ENCODE results near the gene KRAS.
A peak's percentile ranks its signal among the peaks of the same experiment; 100 is the strongest.

KRAS gene

GRCh38 chr12:25271486-25272098 lies 20.9 kb upstream of the KRAS start:
- Mint-ChIP-seq H3K27me3 (no peaks in the 10 kb centered on the region), H3K9me3 (no peaks in the 10 kb centered on the region), H3K36me3 (ENCODE audit: insufficient read depth) (no peaks in the 10 kb centered on the region), H3K4me1 (no peaks in the 10 kb centered on the region), H3K4me3 (no peak overlapping the region), H3K27ac (ENCODE audit: low read depth) (no peak overlapping the region)
- ATAC-seq (replicated peaks; ENCODE audit: extremely low read depth, poor library complexity, severe bottlenecking) (no peak), DNase-seq (ENCODE audit: low spot score in 2 of 2) (no peak)

GRCh38 chr12:25269701-25270100 lies 19.0 kb upstream of the KRAS start:
- Mint-ChIP-seq H3K36me3 (ENCODE audit: insufficient read depth) (no peaks in the 10 kb centered on the region), H3K4me3 (no peak overlapping the region), H3K9me3 (no peaks in the 10 kb centered on the region), H3K27ac (ENCODE audit: low read depth) (no peak overlapping the region), H3K4me1 (no peaks in the 10 kb centered on the region), H3K27me3 (no peaks in the 10 kb centered on the region)
- DNase-seq (ENCODE audit: low spot score in 2 of 2) (no peak), ATAC-seq (replicated peaks; ENCODE audit: extremely low read depth, poor library complexity, severe bottlenecking) (no peak)

- no peak for ATAC-seq (replicated peaks; ENCODE audit: extremely low read depth, poor library complexity, severe bottlenecking)
- DNase-seq (ENCODE audit: low spot score in 2 of 2) = no peak
- H3K36me3 Mint-ChIP-seq (ENCODE audit: insufficient read depth) = no peaks in the 10 kb centered on the region
Observed at GRCh38 chr12:25266497-25266896, 15.8 kb upstream of the KRAS start.

GRCh38 chr12:25264862-25265261 lies 14.1 kb upstream of the KRAS start:
- no peaks in the 10 kb centered on the region for H3K4me1 Mint-ChIP-seq

More at GRCh38 chr12:25266497-25266896, 15.8 kb upstream of the KRAS start:
- Mint-ChIP-seq H3K27ac (ENCODE audit: low read depth) (no peak overlapping the region), H3K27me3 (no peaks in the 10 kb centered on the region), H3K9me3 (no peaks in the 10 kb centered on the region), H3K4me1 (no peaks in the 10 kb centered on the region), H3K4me3 (no peak overlapping the region)

GRCh38 chr12:25264114-25264513 lies 13.4 kb upstream of the KRAS start:
- Mint-ChIP-seq H3K4me3 (no peak overlapping the region), H3K36me3 (ENCODE audit: insufficient read depth) (peaks cover 2% of the 10 kb centered on the region), H3K27me3 (peaks cover 13% of the 10 kb centered on the region), H3K27ac (ENCODE audit: low read depth) (no peak overlapping the region), H3K4me1 (no peaks in the 10 kb centered on the region), H3K9me3 (no peaks in the 10 kb centered on the region)
- ATAC-seq (replicated peaks; ENCODE audit: extremely low read depth, poor library complexity, severe bottlenecking) (no peak), DNase-seq (ENCODE audit: low spot score in 2 of 2) (no peak)

More at GRCh38 chr12:25264862-25265261, 14.1 kb upstream of the KRAS start:
- Mint-ChIP-seq H3K27ac (ENCODE audit: low read depth) (no peak overlapping the region), H3K27me3 (peaks cover 12% of the 10 kb centered on the region), H3K4me3 (no peak overlapping the region), H3K36me3 (ENCODE audit: insufficient read depth) (peaks cover 2% of the 10 kb centered on the region), H3K9me3 (no peaks in the 10 kb centered on the region)
- no peak for ATAC-seq (replicated peaks; ENCODE audit: extremely low read depth, poor library complexity, severe bottlenecking)
- DNase-seq (ENCODE audit: low spot score in 2 of 2) = no peak

GRCh38 chr12:25263594-25263993 lies 12.9 kb upstream of the KRAS start:
- no peak overlapping the region for H3K4me3 Mint-ChIP-seq
- no peak for DNase-seq (ENCODE audit: low spot score in 2 of 2)
- H3K4me1 Mint-ChIP-seq = no peaks in the 10 kb centered on the region
- peaks cover 13% of the 10 kb centered on the region for H3K27me3 Mint-ChIP-seq
- H3K9me3 Mint-ChIP-seq = no peaks in the 10 kb centered on the region
- H3K36me3 Mint-ChIP-seq (ENCODE audit: insufficient read depth) = peaks cover 2% of the 10 kb centered on the region
- ATAC-seq (replicated peaks; ENCODE audit: extremely low read depth, poor library complexity, severe bottlenecking) = no peak
- H3K27ac Mint-ChIP-seq (ENCODE audit: low read depth) = no peak overlapping the region

GRCh38 chr12:25262389-25263074 lies 11.8 kb upstream of the KRAS start:
- Mint-ChIP-seq H3K4me3 (no peak overlapping the region), H3K27ac (ENCODE audit: low read depth) (no peak overlapping the region), H3K27me3 (peaks cover 13% of the 10 kb centered on the region), H3K4me1 (no peaks in the 10 kb centered on the region), H3K36me3 (ENCODE audit: insufficient read depth) (peaks cover 2% of the 10 kb centered on the region), H3K9me3 (no peaks in the 10 kb centered on the region)
- ATAC-seq (replicated peaks; ENCODE audit: extremely low read depth, poor library complexity, severe bottlenecking) = no peak
- DNase-seq (ENCODE audit: low spot score in 2 of 2) = no peak

- H3K27ac Mint-ChIP-seq (ENCODE audit: low read depth) = no peak overlapping the region
- H3K4me3 Mint-ChIP-seq = no peak overlapping the region
- H3K4me1 Mint-ChIP-seq = no peaks in the 10 kb centered on the region
- H3K36me3 Mint-ChIP-seq (ENCODE audit: insufficient read depth) = peaks cover 2% of the 10 kb centered on the region
- H3K9me3 Mint-ChIP-seq = no peaks in the 10 kb centered on the region
- DNase-seq (ENCODE audit: low spot score in 2 of 2) (no peak), ATAC-seq (replicated peaks; ENCODE audit: extremely low read depth, poor library complexity, severe bottlenecking) (no peak)
- H3K27me3 Mint-ChIP-seq = peaks cover 13% of the 10 kb centered on the region
Observed at GRCh38 chr12:25257590-25258324, 7.0 kb upstream of the KRAS start.

- ATAC-seq (replicated peaks; ENCODE audit: extremely low read depth, poor library complexity, severe bottlenecking) = no peak
- Mint-ChIP-seq H3K9me3 (no peaks in the 10 kb centered on the region), H3K4me3 (no peak overlapping the region), H3K27me3 (peaks cover 13% of the 10 kb centered on the region), H3K27ac (ENCODE audit: low read depth) (no peak overlapping the region), H3K4me1 (no peaks in the 10 kb centered on the region), H3K36me3 (ENCODE audit: insufficient read depth) (peaks cover 3% of the 10 kb centered on the region)
- no peak for DNase-seq (ENCODE audit: low spot score in 2 of 2)
Observed at GRCh38 chr12:25256826-25257225, 6.1 kb upstream of the KRAS start.

- DNase-seq (ENCODE audit: low spot score in 2 of 2) (no peak), ATAC-seq (replicated peaks; ENCODE audit: extremely low read depth, poor library complexity, severe bottlenecking) (no peak)
- peaks cover 12% of the 10 kb centered on the region for H3K27me3 Mint-ChIP-seq
- no peak overlapping the region for H3K4me3 Mint-ChIP-seq
- no peaks in the 10 kb centered on the region for H3K9me3 Mint-ChIP-seq
- no peaks in the 10 kb centered on the region for H3K4me1 Mint-ChIP-seq
- peaks cover 3% of the 10 kb centered on the region for H3K36me3 Mint-ChIP-seq (ENCODE audit: insufficient read depth)
- H3K27ac Mint-ChIP-seq (ENCODE audit: low read depth) = no peak overlapping the region
Observed at GRCh38 chr12:25256005-25256404, 5.3 kb upstream of the KRAS start.

GRCh38 chr12:25254271-25254880 lies 3.6 kb upstream of the KRAS start:
- H3K27me3 Mint-ChIP-seq = no peaks in the 10 kb centered on the region
- ATAC-seq (replicated peaks; ENCODE audit: extremely low read depth, poor library complexity, severe bottlenecking) = no peak
- DNase-seq (ENCODE audit: low spot score in 2 of 2) = no peak
- no peak overlapping the region for H3K4me3 Mint-ChIP-seq
- peaks cover 7% of the 10 kb centered on the region for H3K36me3 Mint-ChIP-seq (ENCODE audit: insufficient read depth)
- H3K4me1 Mint-ChIP-seq = peaks cover 7% of the 10 kb centered on the region
- no peak overlapping the region for H3K27ac Mint-ChIP-seq (ENCODE audit: low read depth)
- H3K9me3 Mint-ChIP-seq = no peaks in the 10 kb centered on the region

- Mint-ChIP-seq H3K36me3 (ENCODE audit: insufficient read depth) (peaks cover 9% of the 10 kb centered on the region), H3K9me3 (no peaks in the 10 kb centered on the region), H3K4me3 (no peak overlapping the region), H3K4me1 (peaks cover 14% of the 10 kb centered on the region), H3K27me3 (no peaks in the 10 kb centered on the region), H3K27ac (ENCODE audit: low read depth) (peak overlapping the region; percentile 94)
- no peak for ATAC-seq (replicated peaks; ENCODE audit: extremely low read depth, poor library complexity, severe bottlenecking)
- DNase-seq (ENCODE audit: low spot score in 2 of 2) = no peak
Observed at GRCh38 chr12:25253371-25254068, 2.8 kb upstream of the KRAS start.
